GM19023 (cell line): ENCODE results near the gene SMAGP.

Experiments used
- ATAC-seq: cut with Tn5 transposase; IDR thresholded peaks from one replicate; pipeline ENCODE4 v1.9.1; 2021; ENCODE audit warnings: mild to moderate bottlenecking, moderate library complexity; ENCODE audit not compliant: unreplicated experiment

The SMAGP gene

GRCh38 chr12:51198568-51199365, 71.4 kb downstream of the SMAGP start:
- ATAC-seq: no peak

- ATAC-seq: no peak
Observed at GRCh38 chr12:51197736-51198567, 72.3 kb downstream of the SMAGP start.

GRCh38 chr12:51196547-51196946, 73.7 kb downstream of the SMAGP start:
- no peak for ATAC-seq

- no peak for ATAC-seq
Observed at GRCh38 chr12:51195841-51196240, 74.4 kb downstream of the SMAGP start.
